HEK293 (cell line): ENCODE measurements around the gene RNF31.
A peak's percentile ranks its signal among the peaks of the same experiment; 100 is the strongest.

Experiments
- CTCF ChIA-PET: fragments of 350-600 bp; formaldehyde crosslinking; extraction: SDS; loops from one replicate; lab custom pipeline; 2021; ENCODE audit warnings: antibody characterized with exemption; lab: Yijun Ruan, JAX
- POLR2A ChIA-PET: fragments of 300-600 bp; formaldehyde crosslinking; extraction: SDS; loops from one replicate; lab custom pipeline; 2020; ENCODE audit warnings: antibody characterized with exemption, inconsistent platforms; lab: Yijun Ruan, JAX
- H3K27ac ChIP-seq: fragments of 200-500 bp; sonication (Bioruptor generic); 2 replicates; pipeline ENCODE4 v1.5.1; 2014; ENCODE audit warnings: low read depth, low read length, control low read depth, inconsistent platforms; ENCODE audit errors: extremely low read depth
- H3K36me3 ChIP-seq, 2 experiments: fragments of 200-500 bp in 1 of 2; sonication (Bioruptor generic) in 1 of 2; 1 replicate in 1 of 2; 2 replicates in 1 of 2; pipeline ENCODE4 v1.5.1; 2014 to 2017; ENCODE audit warnings: inconsistent platforms in 2 of 2, low read length in 2 of 2; ENCODE audit not compliant: control insufficient read depth in 2 of 2, insufficient read depth in 1 of 2
- H3K4me1 ChIP-seq: fragments of 200-500 bp; sonication (Bioruptor generic); 2 replicates; pipeline ENCODE4 v1.5.1; 2014; ENCODE audit warnings: mild to moderate bottlenecking, low read length, inconsistent platforms; ENCODE audit not compliant: control insufficient read depth, insufficient read depth
- H3K4me3 ChIP-seq: 2 replicates; pipeline ENCODE4 v1.5.1; 2011; ENCODE audit warnings: low read depth, mild to moderate bottlenecking, control low read depth, low read length, moderate library complexity
- H3K9me3 ChIP-seq: fragments of 200-500 bp; sonication (Bioruptor generic); 2 replicates; pipeline ENCODE4 v1.5.1; 2014; ENCODE audit warnings: low read depth, low read length, inconsistent platforms; ENCODE audit not compliant: control insufficient read depth, insufficient read depth
- GFI1B ChIP-seq: fragments of 450-650 bp; formaldehyde crosslinking; IDR thresholded peaks from 2 replicates; pipeline ENCODE4 v1.5.1; 2016; ENCODE audit warnings: missing biosample characterization, missing genetic modification characterization
- HOXC10 ChIP-seq: sonication (generic); formaldehyde crosslinking; IDR thresholded peaks from 2 replicates; pipeline ENCODE4 v1.8.1; 2023; ENCODE audit warnings: mild to moderate bottlenecking, missing genetic modification reagents
- SALL2 ChIP-seq: fragments of 450-650 bp; formaldehyde crosslinking; IDR thresholded peaks from 2 replicates; pipeline ENCODE4 v1.5.0; 2017; ENCODE audit warnings: missing biosample characterization, mild to moderate bottlenecking, missing genetic modification characterization, borderline replicate concordance
- SCRT2 ChIP-seq: fragments of 450-650 bp; formaldehyde crosslinking; IDR thresholded peaks from 2 replicates; pipeline ENCODE4 v1.5.1; 2016; ENCODE audit warnings: missing biosample characterization, missing genetic modification characterization
- TCF7L2 ChIP-seq: IDR thresholded peaks from 2 replicates; pipeline ENCODE4 v1.6.1; 2011; ENCODE audit warnings: low read depth, mild to moderate bottlenecking, inconsistent platforms, low read length, moderate library complexity, borderline replicate concordance
- TRIM28 ChIP-seq: IDR thresholded peaks from 2 replicates; pipeline ENCODE4 v1.6.1; 2011; ENCODE audit warnings: low read length, control low read depth, borderline replicate concordance
- YY1 ChIP-seq: fragments of 450-650 bp; formaldehyde crosslinking; IDR thresholded peaks from 2 replicates; pipeline ENCODE4 v1.5.1; 2018; ENCODE audit warnings: missing biosample characterization, missing genetic modification characterization
- ZBTB17 ChIP-seq: fragments of 450-650 bp; formaldehyde crosslinking; IDR thresholded peaks from 2 replicates; pipeline ENCODE4 v1.5.1; 2016; ENCODE audit warnings: missing biosample characterization, missing genetic modification characterization
- ZBTB20 ChIP-seq: fragments of 450-650 bp; formaldehyde crosslinking; IDR thresholded peaks from 2 replicates; pipeline ENCODE4 v1.5.1; 2016; ENCODE audit warnings: missing biosample characterization, missing genetic modification characterization
- ZFP3 ChIP-seq: fragments of 450-650 bp; formaldehyde crosslinking; IDR thresholded peaks from 2 replicates; pipeline ENCODE4 v1.5.1; 2016; ENCODE audit warnings: low read depth, missing biosample characterization, missing genetic modification characterization
- ZFP37 ChIP-seq: fragments of 450-650 bp; formaldehyde crosslinking; IDR thresholded peaks from 2 replicates; pipeline ENCODE4 v1.5.1; 2016; ENCODE audit warnings: missing biosample characterization, missing genetic modification characterization
- ZNF157 ChIP-seq: fragments of 450-650 bp; formaldehyde crosslinking; IDR thresholded peaks from 2 replicates; pipeline ENCODE4 v1.5.1; 2016; ENCODE audit warnings: missing biosample characterization, missing genetic modification characterization
- ZNF175 ChIP-seq: fragments of 450-650 bp; formaldehyde crosslinking; IDR thresholded peaks from 2 replicates; pipeline ENCODE4 v1.5.1; 2016; ENCODE audit warnings: missing biosample characterization, missing genetic modification characterization
- ZNF23 ChIP-seq: fragments of 450-650 bp; formaldehyde crosslinking; IDR thresholded peaks from 2 replicates; pipeline ENCODE4 v1.5.1; 2016; ENCODE audit warnings: missing biosample characterization, missing genetic modification characterization, borderline replicate concordance
- ZNF266 ChIP-seq: fragments of 450-650 bp; formaldehyde crosslinking; IDR thresholded peaks from 2 replicates; pipeline ENCODE4 v1.5.1; 2016; ENCODE audit warnings: missing biosample characterization, missing genetic modification characterization, low read depth
- ZNF335 ChIP-seq: fragments of 450-650 bp; formaldehyde crosslinking; conservative IDR thresholded peaks from 2 replicates; pipeline ENCODE4 v1.5.1; 2016; ENCODE audit warnings: missing biosample characterization, missing genetic modification characterization
- ZNF501 ChIP-seq: fragments of 450-650 bp; formaldehyde crosslinking; IDR thresholded peaks from 2 replicates; pipeline ENCODE4 v1.5.1; 2016; ENCODE audit warnings: missing biosample characterization, missing genetic modification characterization
- ZNF514 ChIP-seq: fragments of 450-650 bp; formaldehyde crosslinking; IDR thresholded peaks from 2 replicates; pipeline ENCODE4 v1.5.1; 2016; ENCODE audit warnings: missing biosample characterization, missing genetic modification characterization
- ZNF529 ChIP-seq: fragments of 450-650 bp; formaldehyde crosslinking; IDR thresholded peaks from 2 replicates; pipeline ENCODE4 v1.5.1; 2017; ENCODE audit warnings: missing genetic modification characterization, missing biosample characterization; ENCODE audit not compliant: insufficient replicate concordance
- ZNF530 ChIP-seq: fragments of 450-650 bp; formaldehyde crosslinking; IDR thresholded peaks from 2 replicates; pipeline ENCODE4 v1.5.1; 2016; ENCODE audit warnings: low read depth, missing biosample characterization, missing genetic modification characterization
- ZNF549 ChIP-seq: fragments of 450-650 bp; IDR thresholded peaks from 2 replicates; pipeline ENCODE4 v1.5.1; 2018; ENCODE audit warnings: missing biosample characterization, missing genetic modification characterization, mild to moderate bottlenecking, inconsistent platforms, moderate library complexity
- ZNF658 ChIP-seq: fragments of 450-650 bp; formaldehyde crosslinking; IDR thresholded peaks from 2 replicates; pipeline ENCODE4; 2016; ENCODE audit warnings: missing biosample characterization, missing genetic modification characterization
- ZNF747 ChIP-seq: fragments of 450-650 bp; formaldehyde crosslinking; IDR thresholded peaks from 2 replicates; pipeline ENCODE4 v1.5.1; 2016; ENCODE audit warnings: missing biosample characterization, missing genetic modification characterization
- ZSCAN16 ChIP-seq: fragments of 450-650 bp; formaldehyde crosslinking; IDR thresholded peaks from 2 replicates; pipeline ENCODE4 v1.5.1; 2016; ENCODE audit warnings: missing biosample characterization, missing genetic modification characterization
- ZXDB ChIP-seq: fragments of 450-650 bp; formaldehyde crosslinking; IDR thresholded peaks from 2 replicates; pipeline ENCODE4 v1.5.1; 2016; ENCODE audit warnings: missing biosample characterization, missing genetic modification characterization
- TF ChIP-seq, protein P1 (sequence below): fragments of 450-650 bp; formaldehyde crosslinking; IDR thresholded peaks from 2 replicates; pipeline ENCODE4 v1.5.1; 2017; ENCODE audit warnings: missing biosample characterization, missing genetic modification characterization
- TF ChIP-seq, protein P2 (sequence below): fragments of 450-650 bp; formaldehyde crosslinking; IDR thresholded peaks from 2 replicates; pipeline ENCODE4 v1.5.1; 2016; ENCODE audit warnings: missing biosample characterization, missing genetic modification characterization, borderline replicate concordance

RNF31 gene

GRCh38 chr14:24132061-24132685, 15.1 kb upstream of the RNF31 start:
- Histone ChIP-seq H3K9me3 (no peaks in the 10 kb centered on the region), H3K4me3 (no peak overlapping the region), H3K27ac (no peak overlapping the region), H3K36me3 (peaks cover 0 to under 1% of the 10 kb centered on the region in 2 experiments; a peak in 1 of 3 replicates), H3K4me1 (no peaks in the 10 kb centered on the region; the same call in 1 of the 2 replicates)
- ChIA-PET CTCF (interaction anchor here (1.0 kb wide), 1 partner anchor 23 kb away, joined by 5 read pairs; no protein-coding TSS in a partner anchor), POLR2A (interaction anchor here (0.9 kb wide), 1 partner anchor 38 kb away, joined by 3 read pairs; the partner anchor contains the start of gene PCK2)
- TF ChIP-seq ZNF658 (tag by site-specific recombination) (no peak), ZNF501 (tag by site-specific recombination) (no peak), ZFP3 (tag by site-specific recombination) (no peak), ZNF23 (tag by site-specific recombination) (no peak), ZBTB17 (tag by site-specific recombination) (no peak), HOXC10 (CRISPR knock-in tag) (no peak), ZNF514 (tag by site-specific recombination) (no peak), ZNF335 (tag by site-specific recombination) (no peak), ZNF530 (tag by site-specific recombination) (no peak), ZNF529 (tag by site-specific recombination) (no peak), ZNF175 (no peak), ZNF157 (tag by site-specific recombination) (no peak), SCRT2 (no peak), ZFP37 (tag by site-specific recombination) (no peak)
- TF ChIP-seq, protein P1, sequence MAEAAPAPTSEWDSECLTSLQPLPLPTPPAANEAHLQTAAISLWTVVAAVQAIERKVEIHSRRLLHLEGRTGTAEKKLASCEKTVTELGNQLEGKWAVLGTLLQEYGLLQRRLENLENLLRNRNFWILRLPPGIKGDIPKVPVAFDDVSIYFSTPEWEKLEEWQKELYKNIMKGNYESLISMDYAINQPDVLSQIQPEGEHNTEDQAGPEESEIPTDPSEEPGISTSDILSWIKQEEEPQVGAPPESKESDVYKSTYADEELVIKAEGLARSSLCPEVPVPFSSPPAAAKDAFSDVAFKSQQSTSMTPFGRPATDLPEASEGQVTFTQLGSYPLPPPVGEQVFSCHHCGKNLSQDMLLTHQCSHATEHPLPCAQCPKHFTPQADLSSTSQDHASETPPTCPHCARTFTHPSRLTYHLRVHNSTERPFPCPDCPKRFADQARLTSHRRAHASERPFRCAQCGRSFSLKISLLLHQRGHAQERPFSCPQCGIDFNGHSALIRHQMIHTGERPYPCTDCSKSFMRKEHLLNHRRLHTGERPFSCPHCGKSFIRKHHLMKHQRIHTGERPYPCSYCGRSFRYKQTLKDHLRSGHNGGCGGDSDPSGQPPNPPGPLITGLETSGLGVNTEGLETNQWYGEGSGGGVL: no peak

- CTCF ChIA-PET: interaction anchor here (0.7 to 1.0 kb wide), 2 partner anchors 9 to 24 kb away, joined by 3 to 5 read pairs; partner anchors contain the start of gene EMC9
- peaks cover 0 to 9% of the 10 kb centered on the region in 2 experiments; a peak in 1 of 3 replicates for H3K36me3 ChIP-seq
- no peak for TF ChIP-seq TRIM28
- no peak for TF ChIP-seq ZNF266 (tag by site-specific recombination)
- peak; percentile 74 for TF ChIP-seq ZBTB17 (tag by site-specific recombination)
- no peaks in the 10 kb centered on the region for H3K9me3 ChIP-seq
- H3K4me3 ChIP-seq: no peak overlapping the region
- POLR2A ChIA-PET: interaction anchor here (0.9 to 1.2 kb wide), 3 partner anchors 14 to 39 kb away, joined by 3 to 5 read pairs (median 4); partner anchors contain the start of genes PCK2, PSME2 and RNF31
- no peak overlapping the region for H3K27ac ChIP-seq
- H3K4me1 ChIP-seq: no peaks in the 10 kb centered on the region; the same call in 1 of the 2 replicates
Observed at GRCh38 chr14:24132976-24133375, 14.3 kb upstream of the RNF31 start.

- TF ChIP-seq ZXDB: no peak
- TF ChIP-seq ZNF747: no peak
- no peak for TF ChIP-seq ZNF549
- TF ChIP-seq, protein P2, sequence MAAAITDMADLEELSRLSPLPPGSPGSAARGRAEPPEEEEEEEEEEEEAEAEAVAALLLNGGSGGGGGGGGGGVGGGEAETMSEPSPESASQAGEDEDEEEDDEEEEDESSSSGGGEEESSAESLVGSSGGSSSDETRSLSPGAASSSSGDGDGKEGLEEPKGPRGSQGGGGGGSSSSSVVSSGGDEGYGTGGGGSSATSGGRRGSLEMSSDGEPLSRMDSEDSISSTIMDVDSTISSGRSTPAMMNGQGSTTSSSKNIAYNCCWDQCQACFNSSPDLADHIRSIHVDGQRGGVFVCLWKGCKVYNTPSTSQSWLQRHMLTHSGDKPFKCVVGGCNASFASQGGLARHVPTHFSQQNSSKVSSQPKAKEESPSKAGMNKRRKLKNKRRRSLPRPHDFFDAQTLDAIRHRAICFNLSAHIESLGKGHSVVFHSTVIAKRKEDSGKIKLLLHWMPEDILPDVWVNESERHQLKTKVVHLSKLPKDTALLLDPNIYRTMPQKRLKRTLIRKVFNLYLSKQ (tag by site-specific recombination): no peak
- TF ChIP-seq YY1 (tag by site-specific recombination): no peak
- TF ChIP-seq ZSCAN16 (tag by site-specific recombination): no peak
- no peak for TF ChIP-seq ZBTB20 (tag by site-specific recombination)
- no peak for TF ChIP-seq GFI1B
- TF ChIP-seq SALL2 (tag by site-specific recombination): no peak
- TF ChIP-seq TCF7L2: no peak
- Histone ChIP-seq H3K27ac (no peak overlapping the region), H3K4me3 (no peak overlapping the region), H3K36me3 (peaks cover 1 to 16% of the 10 kb centered on the region in 2 experiments), H3K9me3 (no peaks in the 10 kb centered on the region), H3K4me1 (no peaks in the 10 kb centered on the region; the same call in 1 of the 2 replicates)
- ChIA-PET POLR2A (interaction anchor here (0.9 to 1.2 kb wide), 3 partner anchors 13 to 40 kb away, joined by 3 to 5 read pairs (median 4); partner anchors contain the start of genes PCK2, PSME2 and RNF31), CTCF (interaction anchor here (0.6 to 1.5 kb wide), 2 partner anchors 18 to 23 kb away, joined by 4 to 7 read pairs; no protein-coding TSS in a partner anchor)
Observed at GRCh38 chr14:24133735-24134134, 13.6 kb upstream of the RNF31 start.
